Activated effector memory CD4-positive, alpha-beta T cell treated with anti-CD3 and anti-CD28 coated beads, Interleukin-2, amount 50 U/mL, for 16 hours (primary cell): ENCODE data around the gene PLEKHS1.

Source experiments
- DNase-seq: peaks from one replicate; pipeline ENCODE4 v3.0.0-alpha.2; 2020

PLEKHS1 gene

GRCh38 chr10:113751181-113751732 lies at the start of gene PLEKHS1:
Gene PLEKHS1, plus strand, starts transcription at chr10:113751682. Its CDS starts 3,596 bp downstream, at chr10:113755278.
- DNase-seq: no peak

GRCh38 chr10:113704637-113705343 lies 46.7 kb upstream of the PLEKHS1 start:
- no peak for DNase-seq

GRCh38 chr10:113705344-113705652 lies 46.2 kb upstream of the PLEKHS1 start:
- DNase-seq: no peak

GRCh38 chr10:113706623-113707022 lies 44.9 kb upstream of the PLEKHS1 start:
- no peak for DNase-seq

GRCh38 chr10:113708640-113709039 lies 42.8 kb upstream of the PLEKHS1 start:
- DNase-seq: no peak

- DNase-seq: no peak
Measured at GRCh38 chr10:113709221-113709838, 42.2 kb upstream of the PLEKHS1 start.

- DNase-seq: no peak
Measured at GRCh38 chr10:113711142-113711541, 40.3 kb upstream of the PLEKHS1 start.

- no peak for DNase-seq
Measured at GRCh38 chr10:113712024-113712423, 39.5 kb upstream of the PLEKHS1 start.

- no peak for DNase-seq
Measured at GRCh38 chr10:113712755-113713639, 38.5 kb upstream of the PLEKHS1 start.

GRCh38 chr10:113713640-113713982 lies 37.9 kb upstream of the PLEKHS1 start:
- DNase-seq: no peak

GRCh38 chr10:113716109-113716910 lies 35.2 kb upstream of the PLEKHS1 start:
- DNase-seq: no peak

- DNase-seq: no peak
Measured at GRCh38 chr10:113718969-113719822, 32.3 kb upstream of the PLEKHS1 start.

- DNase-seq: no peak
Measured at GRCh38 chr10:113720386-113720785, 31.1 kb upstream of the PLEKHS1 start.

GRCh38 chr10:113732160-113732881 lies 19.2 kb upstream of the PLEKHS1 start:
- DNase-seq: no peak

GRCh38 chr10:113732966-113733365 lies 18.5 kb upstream of the PLEKHS1 start:
- DNase-seq: no peak

GRCh38 chr10:113733635-113734034 lies 17.8 kb upstream of the PLEKHS1 start:
- DNase-seq: no peak

- no peak for DNase-seq
Measured at GRCh38 chr10:113735913-113736312, 15.6 kb upstream of the PLEKHS1 start.

- DNase-seq: no peak
Measured at GRCh38 chr10:113736576-113736975, 14.9 kb upstream of the PLEKHS1 start.

GRCh38 chr10:113739031-113739430 lies 12.5 kb upstream of the PLEKHS1 start:
- DNase-seq: no peak

GRCh38 chr10:113739577-113739976 lies 11.9 kb upstream of the PLEKHS1 start:
- no peak for DNase-seq

- no peak for DNase-seq
Measured at GRCh38 chr10:113740850-113741249, 10.6 kb upstream of the PLEKHS1 start.
